Measurements from ENCODE around the gene SGTA. TPM values are rescaled to one million over a fixed set of nuclear protein-coding genes. Genes with fewer than 3 reads are reported as not detected.

Gene SGTA
- total and polyA plus RNA-seq, 2 of the 13 experiments (the other 11 are each of a cell fraction or from before 2014, with no cell fraction given): 43.9 to 47.4 TPM

- TF ChIP-seq, protein P1, sequence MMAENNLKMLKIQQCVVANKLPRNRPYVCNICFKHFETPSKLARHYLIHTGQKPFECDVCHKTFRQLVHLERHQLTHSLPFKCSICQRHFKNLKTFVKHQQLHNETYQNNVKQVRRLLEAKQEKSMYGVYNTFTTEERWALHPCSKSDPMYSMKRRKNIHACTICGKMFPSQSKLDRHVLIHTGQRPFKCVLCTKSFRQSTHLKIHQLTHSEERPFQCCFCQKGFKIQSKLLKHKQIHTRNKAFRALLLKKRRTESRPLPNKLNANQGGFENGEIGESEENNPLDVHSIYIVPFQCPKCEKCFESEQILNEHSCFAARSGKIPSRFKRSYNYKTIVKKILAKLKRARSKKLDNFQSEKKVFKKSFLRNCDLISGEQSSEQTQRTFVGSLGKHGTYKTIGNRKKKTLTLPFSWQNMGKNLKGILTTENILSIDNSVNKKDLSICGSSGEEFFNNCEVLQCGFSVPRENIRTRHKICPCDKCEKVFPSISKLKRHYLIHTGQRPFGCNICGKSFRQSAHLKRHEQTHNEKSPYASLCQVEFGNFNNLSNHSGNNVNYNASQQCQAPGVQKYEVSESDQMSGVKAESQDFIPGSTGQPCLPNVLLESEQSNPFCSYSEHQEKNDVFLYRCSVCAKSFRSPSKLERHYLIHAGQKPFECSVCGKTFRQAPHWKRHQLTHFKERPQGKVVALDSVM (CRISPR knock-in tag; IDR thresholded peaks at IDR 0.05): peak; percentile 64; the same call in 1 of the 2 replicates
- TF ChIP-seq, protein P2, sequence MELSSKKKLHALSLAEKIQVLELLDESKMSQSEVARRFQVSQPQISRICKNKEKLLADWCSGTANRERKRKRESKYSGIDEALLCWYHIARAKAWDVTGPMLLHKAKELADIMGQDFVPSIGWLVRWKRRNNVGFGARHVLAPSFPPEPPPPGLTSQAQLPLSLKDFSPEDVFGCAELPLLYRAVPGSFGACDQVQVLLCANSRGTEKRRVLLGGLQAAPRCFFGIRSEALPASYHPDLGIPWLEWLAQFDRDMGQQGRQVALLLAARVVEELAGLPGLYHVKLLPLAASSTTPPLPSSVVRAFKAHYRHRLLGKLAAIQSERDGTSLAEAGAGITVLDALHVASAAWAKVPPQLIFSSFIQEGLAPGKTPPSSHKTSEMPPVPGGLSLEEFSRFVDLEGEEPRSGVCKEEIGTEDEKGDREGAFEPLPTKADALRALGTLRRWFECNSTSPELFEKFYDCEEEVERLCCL (CRISPR knock-in tag; IDR thresholded peaks at IDR 0.05; ENCODE audit: borderline replicate concordance): peak; percentile 95
- peak; percentile 94 for TF ChIP-seq ZNF883 (CRISPR knock-in tag; IDR thresholded peaks at IDR 0.05; ENCODE audit: not compliant biosample characterization)
- TF ChIP-seq ZBTB3 (CRISPR knock-in tag; IDR thresholded peaks at IDR 0.05; ENCODE audit: borderline replicate concordance, low read depth): peak; percentile 54; the same call in 1 of the 2 replicates
- no peak for TF ChIP-seq ATF7 (IDR thresholded peaks at IDR 0.05)
- no peak for TF ChIP-seq ATF7 (CRISPR knock-in tag; IDR thresholded peaks at IDR 0.05)
- TF ChIP-seq FOXA1 (IDR thresholded peaks at IDR 0.05): no peak
- no peak for TF ChIP-seq FOXA1 (CRISPR knock-in tag; IDR thresholded peaks at IDR 0.05)
- TF ChIP-seq ZFX (CRISPR knock-in tag; IDR thresholded peaks at IDR 0.05; ENCODE audit: low read depth): peak; percentile 76
- TF ChIP-seq ZNF329 (CRISPR knock-in tag; IDR thresholded peaks at IDR 0.05; ENCODE audit: low read depth): peak; percentile 88
- peak; percentile 98 for TF ChIP-seq SMYD3 (CRISPR knock-in tag; IDR thresholded peaks at IDR 0.05)
- TF ChIP-seq SRY (CRISPR knock-in tag; IDR thresholded peaks at IDR 0.05): peak; percentile 97
- no peak for TF ChIP-seq ZZZ3 (CRISPR knock-in tag; IDR thresholded peaks at IDR 0.05; ENCODE audit: borderline replicate concordance)
- TF ChIP-seq ZNF878 (CRISPR knock-in tag; IDR thresholded peaks at IDR 0.05): peak; percentile 91
- TF ChIP-seq DMTF1 (CRISPR knock-in tag; IDR thresholded peaks at IDR 0.05): no peak; the same call in 1 of the 2 replicates
- TF ChIP-seq ZNF562 (CRISPR knock-in tag; IDR thresholded peaks at IDR 0.05; ENCODE audit: borderline replicate concordance): peak; percentile 49; the same call in 1 of the 2 replicates
- peak; percentile 95; the same call in 1 of the 2 replicates for TF ChIP-seq ZNF354B (CRISPR knock-in tag; IDR thresholded peaks at IDR 0.05)
- peak; percentile 39; the same call in 1 of the 2 replicates for TF ChIP-seq ZNF777 (CRISPR knock-in tag; IDR thresholded peaks at IDR 0.05)
- TF ChIP-seq, protein P3, sequence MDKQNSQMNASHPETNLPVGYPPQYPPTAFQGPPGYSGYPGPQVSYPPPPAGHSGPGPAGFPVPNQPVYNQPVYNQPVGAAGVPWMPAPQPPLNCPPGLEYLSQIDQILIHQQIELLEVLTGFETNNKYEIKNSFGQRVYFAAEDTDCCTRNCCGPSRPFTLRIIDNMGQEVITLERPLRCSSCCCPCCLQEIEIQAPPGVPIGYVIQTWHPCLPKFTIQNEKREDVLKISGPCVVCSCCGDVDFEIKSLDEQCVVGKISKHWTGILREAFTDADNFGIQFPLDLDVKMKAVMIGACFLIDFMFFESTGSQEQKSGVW (CRISPR knock-in tag; IDR thresholded peaks at IDR 0.05; ENCODE audit: borderline replicate concordance): peak; percentile 72; the same call in 1 of the 2 replicates
- peak; percentile 95 for TF ChIP-seq ZNF546 (CRISPR knock-in tag; conservative IDR thresholded peaks at IDR 0.05)
These were observed 43.3 kb downstream of the SGTA start, which contains the start of gene SLC39A3 (continued) for GRCh38 chr19:2739602-2740313.

Data from HepG2 (cell line).